Activated T-cell treated with anti-CD3 and anti-CD28 coated beads for 24 hours (primary cell): ENCODE data around the gene FDXR.

Experiments used
- DNase-seq: peaks from one replicate; pipeline ENCODE4 v3.0.0-alpha.2; 2020; ENCODE audit warnings: low read depth

Gene FDXR

DNA sequence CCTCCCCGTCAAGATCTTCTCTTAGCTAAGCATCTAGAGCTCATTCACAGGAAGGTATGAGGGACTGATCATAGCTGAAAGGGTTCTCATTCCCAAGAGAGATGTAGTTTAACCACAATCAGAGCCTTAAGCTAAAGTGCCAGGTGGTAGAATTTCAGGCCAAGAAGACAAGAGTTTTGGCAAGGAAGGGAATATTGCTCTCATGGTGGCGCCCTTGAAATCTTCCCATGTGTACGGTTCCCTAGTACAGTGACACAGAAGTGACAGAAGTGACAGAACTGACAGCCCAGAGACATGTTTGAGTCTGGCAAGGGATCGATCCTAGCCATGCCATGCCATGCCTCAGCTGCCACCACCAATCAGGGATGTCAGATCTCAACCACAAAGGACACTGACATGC, 15.6 kb downstream of the FDXR start:
- no peak for DNase-seq

DNA sequence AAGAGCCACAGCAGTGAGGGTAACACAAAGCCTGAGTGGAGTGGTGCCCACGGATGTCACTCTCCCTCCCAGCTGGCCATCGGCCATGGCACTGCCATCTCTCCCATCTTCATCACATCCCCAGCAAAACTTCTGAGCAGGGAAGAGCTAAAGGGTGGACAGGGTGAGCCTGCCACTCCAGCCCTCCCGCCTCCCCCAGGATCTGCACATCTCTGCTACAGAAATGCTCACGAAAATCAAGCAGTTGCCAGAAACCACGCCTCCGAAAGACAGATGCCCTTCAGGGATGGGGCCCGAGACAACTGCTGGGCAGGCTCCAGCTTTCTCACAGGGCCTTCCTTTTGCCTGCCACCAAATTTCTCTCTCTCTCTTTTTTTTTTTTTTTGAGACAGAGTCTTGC, 16.7 kb downstream of the FDXR start:
- DNase-seq, result no peak

DNA sequence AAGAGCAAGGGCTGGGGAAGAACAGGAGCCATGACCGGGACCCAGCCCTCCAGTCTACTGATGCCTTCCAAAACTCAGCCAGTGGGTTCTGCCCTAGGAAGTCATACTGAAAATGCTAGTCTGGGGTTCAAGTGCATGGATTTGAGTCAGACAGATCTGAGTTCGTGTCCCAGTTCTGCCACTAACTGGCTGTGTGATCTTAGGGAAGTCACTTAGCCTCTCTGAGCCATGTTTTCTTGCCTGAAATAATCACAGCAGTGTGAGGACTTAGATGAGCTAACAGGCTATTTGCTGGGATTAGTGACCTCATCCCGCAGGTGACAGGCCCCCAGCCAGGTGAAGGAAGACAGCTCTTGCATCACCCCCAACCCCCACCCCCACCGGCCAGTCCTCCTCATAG, 17.5 kb downstream of the FDXR start:
- no peak for DNase-seq

DNA sequence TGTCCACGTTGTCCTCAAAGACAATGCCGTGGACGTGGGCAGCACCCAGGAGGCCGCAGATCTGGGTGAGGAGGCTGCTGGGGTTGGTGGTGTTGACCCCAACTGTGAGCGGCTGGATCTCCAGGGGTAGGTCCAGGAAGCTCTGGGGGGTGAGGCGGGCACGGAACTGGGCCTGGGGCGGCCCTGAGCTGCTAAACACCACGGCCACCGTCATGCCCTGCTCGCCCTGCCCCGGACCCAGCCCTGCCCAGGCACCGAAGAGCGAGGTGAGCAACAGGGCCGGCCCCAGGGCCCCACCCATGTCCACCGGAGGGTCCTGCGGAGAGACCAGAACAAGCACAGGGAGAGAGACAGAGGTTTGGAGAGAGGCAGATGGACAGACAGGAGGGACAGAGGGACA, 18.0 kb downstream of the FDXR start:
- no peak for DNase-seq

DNA sequence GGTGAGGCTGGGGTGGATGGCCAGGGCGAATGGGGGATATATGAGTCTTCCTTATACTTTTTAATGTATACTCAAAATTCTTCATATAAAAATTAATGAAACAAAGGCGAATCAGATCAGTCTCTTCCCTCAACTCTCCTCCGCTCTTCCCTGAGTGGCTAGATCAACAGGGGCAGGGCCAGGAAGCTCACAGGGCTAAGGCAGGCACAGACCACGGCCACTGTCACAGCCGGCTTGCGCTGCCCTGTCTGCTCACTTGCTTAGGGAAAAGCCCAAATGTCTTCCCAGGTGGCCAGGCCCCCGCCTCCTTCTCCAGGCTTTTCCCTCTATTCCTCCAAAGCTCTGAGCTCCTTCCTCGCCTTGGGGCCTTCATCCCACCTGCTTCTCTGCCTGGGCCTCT, 19.1 kb downstream of the FDXR start:
- no peak for DNase-seq

DNA sequence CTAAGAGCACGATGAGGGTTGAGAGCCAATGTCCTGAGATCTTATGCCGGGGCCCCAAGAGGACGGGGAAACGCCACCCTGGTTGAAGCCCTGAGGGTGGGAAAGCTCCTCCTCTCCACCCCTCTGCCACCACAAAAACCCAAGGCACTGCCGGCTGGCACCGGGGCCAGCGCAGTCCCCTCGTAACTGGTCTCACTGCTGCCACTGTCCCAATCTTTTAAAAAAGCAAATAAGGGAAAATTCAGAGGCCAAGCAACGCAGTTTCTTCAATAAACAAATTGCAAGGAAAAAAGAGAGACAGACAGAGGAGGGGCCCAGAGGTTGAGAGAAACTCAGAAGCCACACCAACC, 19.8 kb downstream of the FDXR start:
- DNase-seq, result no peak

DNA sequence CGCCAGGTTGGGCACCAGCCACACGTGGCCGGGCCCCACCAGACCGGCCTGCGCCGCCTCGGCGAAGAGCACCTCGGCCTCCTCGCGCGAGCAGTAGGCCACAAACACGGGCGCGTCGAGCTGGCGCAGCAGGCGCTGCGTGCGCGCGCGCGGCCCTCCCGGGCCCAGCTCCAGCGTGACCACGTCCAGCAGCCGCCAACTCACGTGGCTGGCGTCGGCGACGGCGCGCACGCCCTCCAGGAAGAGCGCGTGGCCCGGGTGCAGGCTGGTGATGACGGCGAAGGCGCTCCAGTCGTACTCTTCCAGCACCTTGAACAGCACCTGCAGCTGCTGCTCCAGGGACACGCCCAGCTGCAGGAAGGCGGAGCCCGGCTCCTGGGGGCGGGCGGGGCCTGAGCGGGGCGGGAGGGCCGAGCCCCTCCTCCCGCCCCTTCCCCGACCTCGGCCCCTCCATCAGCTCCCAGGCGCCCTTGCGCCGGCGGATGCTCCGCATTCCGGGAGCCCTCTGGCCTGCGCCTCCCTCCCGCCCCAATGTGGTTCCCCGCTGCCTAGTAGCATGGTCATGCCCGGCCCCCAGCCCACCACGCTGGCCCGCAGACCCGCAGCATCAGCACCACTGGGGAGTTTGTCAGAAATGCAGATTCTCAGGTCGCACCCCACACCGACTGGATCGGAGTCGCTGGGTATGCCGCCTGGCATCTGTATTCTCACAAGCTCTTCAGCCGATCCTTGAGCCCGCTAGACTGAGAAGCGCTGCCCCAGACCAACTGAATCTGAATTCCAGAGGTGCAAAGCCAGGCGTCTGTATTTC, 20.4 kb downstream of the FDXR start:
- DNase-seq, result peak; percentile 44

DNA sequence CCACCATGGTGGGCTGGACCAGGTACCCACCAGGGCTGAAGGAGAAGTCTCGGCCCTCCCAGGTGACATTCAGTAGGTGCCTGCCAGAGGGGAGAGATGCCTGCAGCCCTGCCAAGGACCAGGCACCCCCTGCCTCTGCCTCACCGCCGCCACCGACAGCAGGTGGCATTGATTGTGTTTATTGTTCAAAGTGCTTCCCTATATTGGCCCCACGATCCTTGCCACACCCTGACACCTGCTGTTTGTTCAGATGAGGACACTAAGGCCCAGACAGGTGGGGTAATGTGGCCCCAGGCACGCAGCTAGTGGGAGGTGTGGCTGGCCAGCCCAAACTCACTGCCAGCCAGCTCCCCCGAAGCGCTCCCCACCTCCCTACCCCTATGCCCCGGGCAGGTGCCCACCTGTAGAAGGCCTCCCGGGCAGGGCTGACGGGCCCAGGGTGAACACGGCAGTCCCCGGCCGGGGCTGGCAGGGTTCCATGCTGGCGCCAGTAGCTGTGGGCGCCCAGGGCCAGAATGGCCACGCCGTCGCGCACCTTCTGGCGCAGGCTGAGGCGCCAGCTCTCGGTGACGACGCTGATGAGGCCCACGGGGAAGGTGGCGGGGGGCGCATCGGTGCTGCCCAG, 21.1 kb downstream of the FDXR start:
- DNase-seq, result no peak

DNA sequence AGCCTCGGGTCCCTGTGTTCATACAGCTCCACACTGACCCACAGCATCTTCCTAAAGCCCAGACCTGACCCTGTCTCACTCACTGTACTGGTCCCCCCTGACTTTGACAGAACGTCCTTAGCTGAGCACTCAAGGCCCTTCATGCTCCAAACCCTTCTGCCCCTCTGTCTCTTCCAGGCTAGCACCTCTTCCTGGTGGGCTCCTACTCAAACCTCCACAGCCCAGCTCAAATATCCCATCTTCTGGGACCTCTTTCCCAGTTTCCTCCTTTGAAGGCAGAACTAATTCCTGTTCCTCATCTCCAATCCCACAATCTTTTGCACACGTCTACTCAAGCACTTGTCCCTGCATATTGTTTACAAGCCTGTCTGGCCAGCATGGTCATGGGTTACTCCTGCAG, 21.9 kb downstream of the FDXR start:
- DNase-seq, result no peak

DNA sequence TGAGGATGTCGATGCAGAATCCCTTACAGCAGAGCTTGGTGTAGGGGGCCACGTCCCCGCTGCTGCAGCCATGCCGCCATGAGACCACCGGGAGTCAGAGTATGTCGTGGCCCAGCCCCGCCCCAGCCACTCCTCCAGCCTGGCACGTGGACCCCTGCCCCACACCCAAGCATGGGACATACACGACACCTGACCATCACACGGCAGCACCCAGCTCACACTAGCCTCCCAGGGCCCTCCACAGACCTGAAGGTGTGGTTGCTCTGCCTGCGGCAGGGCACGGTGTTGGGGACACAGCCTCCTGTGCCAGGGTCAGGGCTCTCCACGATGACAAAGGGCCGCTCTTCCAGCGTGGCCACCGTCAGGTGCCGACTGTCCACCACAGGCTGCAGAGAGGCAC, 22.5 kb downstream of the FDXR start:
- no peak for DNase-seq

DNA sequence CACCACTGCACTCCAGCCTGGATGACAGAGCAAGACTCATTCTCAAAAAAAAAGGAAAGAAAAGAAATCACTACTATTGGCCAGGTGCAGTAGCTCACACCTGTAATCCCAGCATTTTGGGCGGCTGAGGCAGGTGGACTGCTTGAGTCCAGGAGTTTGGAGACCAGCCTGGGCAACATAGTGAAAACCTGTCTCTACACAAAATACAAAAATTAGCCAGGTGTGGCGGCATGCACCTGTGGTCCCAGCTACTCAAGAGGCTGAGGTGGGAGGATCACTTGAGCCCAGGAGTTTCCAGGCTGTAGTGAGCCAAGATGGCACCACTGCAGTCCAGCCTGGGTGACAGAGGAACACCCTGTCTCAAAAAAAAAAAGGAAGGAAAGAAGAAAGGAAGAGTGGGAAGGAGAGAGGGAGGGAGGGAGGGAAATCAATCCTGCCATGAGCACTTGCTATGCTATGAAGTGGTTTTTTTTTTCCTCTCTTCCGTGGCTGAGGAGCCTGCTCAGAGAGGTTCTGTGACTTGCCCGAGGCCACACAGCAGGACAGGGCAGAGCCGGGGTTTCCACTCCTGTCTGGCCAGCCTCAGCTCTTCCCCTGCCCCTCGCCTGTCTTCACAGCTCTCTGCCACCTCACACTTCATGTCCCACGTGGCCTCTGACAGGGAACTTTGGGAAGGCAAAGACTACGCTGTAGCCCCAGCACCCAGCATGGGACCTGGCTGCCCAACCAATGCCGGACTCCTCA, 24.0 kb downstream of the FDXR start:
- DNase-seq, result no peak

DNA sequence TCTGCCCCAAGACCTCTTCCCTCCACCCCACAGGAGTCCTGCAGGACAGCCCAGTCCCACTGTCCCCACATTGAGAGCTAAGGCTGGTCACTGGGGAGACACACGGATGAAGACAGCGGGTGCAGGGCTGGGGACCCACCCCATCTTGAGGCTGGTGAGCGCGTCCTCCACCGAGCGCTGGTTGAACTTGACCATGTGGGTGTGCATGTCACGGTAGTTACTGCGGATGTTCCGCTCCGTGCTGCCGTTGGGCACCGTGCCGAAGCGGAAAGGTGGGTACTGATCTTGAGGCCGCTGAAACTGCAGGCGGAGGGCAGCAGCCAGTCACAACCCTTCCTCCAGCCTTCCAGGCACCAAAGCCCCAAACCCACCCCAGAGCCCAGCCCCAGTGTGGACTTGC, 26.2 kb downstream of the FDXR start:
- DNase-seq, result no peak

DNA sequence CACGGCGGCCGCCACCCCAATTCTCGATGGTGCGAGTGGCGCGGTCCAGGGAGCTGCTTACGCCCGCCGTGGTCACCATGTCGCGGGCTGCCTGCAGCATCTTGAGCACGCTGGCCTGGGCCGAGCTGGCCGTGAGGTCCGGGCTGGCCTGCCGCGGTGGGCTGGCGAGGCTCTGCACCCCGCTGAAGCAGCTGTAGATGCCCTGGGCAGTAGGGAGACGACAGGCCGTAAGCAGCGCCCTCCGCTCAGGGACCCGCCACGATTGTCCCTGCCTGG, 29.5 kb downstream of the FDXR start:
- no peak for DNase-seq

DNA sequence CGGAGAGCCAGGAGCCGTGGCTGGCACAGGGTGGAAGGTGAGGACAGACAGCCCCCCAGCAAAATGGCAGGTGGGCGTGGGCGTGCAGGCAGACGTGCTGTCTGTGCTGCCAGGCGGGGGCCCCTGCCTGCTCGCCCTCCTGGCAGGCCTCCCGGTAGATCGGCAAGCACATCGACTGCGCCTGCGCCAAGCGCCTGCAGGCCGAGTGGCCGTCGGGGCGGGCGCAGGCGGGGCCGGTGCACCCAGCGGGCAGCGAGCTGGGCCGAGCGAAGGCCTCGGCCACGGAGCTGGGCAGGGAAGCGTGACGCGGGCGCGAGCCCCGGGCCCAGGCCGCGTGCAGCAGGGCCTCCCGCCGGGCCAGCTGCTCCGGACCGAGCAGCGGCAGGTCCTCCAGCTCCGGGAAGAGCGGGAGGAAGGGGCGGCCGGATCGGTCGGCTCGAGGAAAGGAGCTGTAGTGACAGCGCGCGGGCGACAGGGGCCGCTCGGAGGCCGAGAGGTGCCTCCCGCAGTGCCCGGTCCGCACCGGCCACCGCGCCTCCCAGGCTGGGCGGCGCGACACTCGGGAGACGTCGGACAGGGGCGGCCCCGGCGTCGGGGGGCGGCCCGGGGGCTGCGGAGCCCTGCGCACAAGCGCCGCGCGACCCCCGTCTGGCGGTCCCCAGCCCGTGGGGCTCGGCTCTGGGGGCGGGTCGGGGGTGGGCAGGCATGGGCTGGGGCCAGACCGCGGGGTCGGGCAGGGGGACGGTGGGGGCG, 30.0 kb downstream of the FDXR start:
- no peak for DNase-seq

DNA sequence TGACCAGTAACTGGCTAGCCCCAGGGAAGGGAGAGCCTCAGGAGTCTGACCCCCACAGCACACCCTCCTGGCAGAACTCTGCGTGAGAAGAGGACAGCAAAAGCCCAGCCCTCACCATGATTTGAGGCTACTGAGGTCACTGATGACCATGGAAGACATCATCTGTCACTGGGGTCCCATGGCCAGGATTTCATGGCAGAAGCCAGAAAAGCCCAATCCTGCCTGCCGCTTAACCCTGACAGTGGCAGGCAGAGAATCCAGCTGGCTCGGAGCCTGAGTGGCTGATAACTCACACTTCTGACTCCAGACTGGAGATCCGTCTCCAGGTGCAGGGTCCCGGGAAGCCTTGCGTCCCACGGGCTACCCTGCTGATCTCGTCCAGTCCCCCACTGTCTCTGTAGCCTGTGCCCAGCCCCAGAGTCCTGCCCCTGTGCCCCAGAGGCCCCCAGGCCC, 30.6 kb downstream of the FDXR start:
- no peak for DNase-seq

DNA sequence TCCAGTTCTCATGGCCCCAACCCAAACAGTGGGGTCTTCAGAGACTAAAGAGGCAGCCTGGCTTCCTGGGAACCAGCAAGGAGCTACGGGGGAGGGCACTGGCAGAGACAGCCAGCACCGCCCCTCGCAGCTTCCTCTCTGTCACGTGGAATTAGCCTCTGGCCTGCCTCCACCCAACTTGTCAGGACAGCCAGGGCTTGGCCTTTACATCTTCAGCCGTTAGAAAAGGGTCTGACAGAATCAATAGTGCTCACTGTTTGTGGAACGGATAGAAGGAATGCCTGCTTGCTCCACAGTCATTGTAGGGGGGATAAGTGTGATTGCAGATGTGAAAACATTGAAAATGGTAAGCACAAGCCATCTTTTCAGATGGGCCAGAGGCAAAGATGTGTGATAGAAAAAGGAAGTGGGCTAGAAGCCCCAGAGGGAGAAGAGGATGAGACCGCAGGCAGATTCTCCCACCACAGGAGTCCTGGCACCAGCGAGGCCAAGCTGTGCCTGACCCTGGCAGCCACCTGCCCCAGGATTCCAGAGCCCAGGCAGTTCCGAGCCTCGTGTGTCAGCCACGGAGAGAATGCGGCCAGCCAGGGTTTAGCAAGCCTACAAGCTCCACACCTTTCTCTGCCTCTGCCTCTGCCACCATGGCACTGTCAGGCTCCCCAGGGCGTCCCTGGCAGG, 31.7 kb downstream of the FDXR start:
- no peak for DNase-seq

DNA sequence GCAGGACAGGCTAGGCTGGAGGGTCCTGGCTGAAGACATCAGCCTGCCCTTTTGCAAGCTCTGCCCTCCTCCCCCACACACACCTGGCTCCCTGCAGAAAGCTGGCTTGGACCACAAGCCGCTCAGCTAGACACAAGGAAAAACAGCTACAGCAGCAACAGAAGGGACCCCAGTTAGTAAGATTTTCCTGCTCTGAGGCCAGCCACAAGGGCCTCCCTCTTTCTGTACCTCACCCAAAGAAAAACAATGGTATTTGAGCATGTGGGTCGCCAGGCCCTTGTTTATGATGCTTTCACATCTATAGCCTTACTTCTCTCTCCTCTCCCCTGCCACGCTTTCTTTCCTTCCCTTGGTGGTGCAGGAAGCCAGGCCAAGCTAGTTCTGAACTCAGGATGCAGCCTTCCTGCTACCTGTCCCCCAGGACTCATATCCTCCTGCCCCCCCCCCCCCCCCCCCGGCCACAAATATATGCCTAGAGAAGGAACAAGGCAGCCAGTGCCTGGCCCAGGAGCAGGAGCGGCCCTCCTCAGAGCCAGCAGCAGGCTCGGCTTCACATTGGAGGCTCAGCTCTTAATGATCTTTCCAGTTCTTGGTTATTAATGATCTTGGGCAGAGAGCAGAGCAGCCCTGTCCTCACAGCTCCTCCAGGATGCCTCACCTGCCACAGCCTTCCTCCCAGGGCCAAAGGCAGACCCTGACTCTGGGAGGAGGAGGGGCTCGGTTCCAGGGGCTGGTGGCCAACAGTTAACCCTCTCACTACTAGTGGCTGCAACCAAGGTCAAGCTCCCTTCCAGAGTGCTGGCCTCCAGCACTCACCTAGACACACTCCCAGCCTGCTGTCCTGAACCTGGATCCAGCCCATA, 32.6 kb downstream of the FDXR start:
- no peak for DNase-seq

DNA sequence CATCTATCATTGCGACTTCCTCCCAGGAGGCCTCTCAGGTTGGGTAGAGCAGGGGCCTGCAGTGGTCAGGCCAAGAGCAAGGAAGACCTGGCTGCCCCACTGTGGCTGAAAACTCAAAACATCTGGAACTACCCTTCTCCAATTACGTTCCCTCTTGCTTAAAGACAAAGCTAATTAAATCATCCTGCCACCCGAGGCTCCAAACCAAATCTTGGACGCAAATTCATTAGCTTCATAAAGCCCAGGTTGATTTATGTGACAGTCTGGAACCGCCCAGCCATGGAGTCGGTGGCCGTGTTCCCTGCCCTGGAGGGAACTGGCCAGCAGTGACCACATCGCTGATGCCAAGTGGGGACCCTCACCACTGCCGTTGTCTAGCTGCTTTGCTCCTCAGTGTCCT, 34.5 kb downstream of the FDXR start:
- no peak for DNase-seq

DNA sequence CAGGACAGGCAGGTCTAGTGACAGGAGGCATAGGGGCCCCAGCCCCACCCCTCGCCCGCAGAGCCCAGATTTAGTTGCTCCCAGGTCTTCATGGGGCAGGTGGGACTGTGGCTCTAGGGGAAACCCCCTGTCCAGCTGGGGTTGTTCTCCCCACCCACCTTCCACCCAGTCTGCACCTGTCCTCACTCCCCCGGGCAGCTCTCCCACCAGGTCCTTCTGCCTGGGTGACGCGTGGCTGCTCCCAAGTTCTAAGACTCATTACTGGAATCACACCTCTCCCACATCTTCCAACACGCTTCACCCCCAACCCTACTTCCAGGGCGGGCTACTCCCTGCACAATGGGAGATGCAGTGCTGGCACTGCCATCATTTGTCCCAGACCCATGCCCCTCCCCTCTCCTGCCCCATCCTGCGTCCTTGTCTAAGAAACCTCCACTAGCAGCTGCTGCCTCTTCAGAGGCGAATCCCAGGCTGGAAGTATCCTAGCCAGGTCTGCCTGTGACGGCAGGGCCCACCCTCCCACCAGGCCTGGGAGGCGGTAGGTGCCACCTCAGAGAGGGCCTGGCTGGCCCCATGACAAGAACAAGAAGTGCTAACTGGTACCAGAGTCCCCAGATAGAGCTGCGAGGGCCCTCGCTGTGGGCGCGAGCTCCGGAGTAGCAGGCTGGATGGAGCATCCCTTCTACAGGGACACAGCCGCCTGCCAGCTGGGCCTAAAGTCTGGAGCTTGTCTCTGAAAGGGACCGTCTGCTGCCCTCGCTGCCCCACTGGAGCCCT, 35.9 kb downstream of the FDXR start:
- no peak for DNase-seq

DNA sequence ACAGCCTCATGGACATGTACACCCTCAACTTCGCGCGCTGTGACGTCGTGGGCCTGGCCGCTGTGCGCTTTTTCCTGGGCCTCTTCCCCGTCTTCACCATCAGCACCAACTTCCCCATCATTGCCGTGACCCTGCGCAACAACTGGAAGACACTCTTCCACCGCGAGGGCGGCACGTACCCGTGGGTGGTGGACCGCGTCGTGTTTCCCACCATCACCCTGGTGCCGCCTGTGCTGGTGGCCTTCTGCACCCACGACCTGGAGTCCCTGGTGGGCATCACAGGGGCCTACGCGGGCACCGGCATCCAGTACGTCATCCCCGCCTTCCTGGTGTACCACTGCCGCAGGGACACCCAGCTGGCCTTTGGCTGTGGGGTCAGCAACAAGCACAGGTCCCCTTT, 36.6 kb downstream of the FDXR start:
- DNase-seq, result no peak
